ENCODE results near the gene STK10. TPM values are rescaled to one million over a fixed set of nuclear protein-coding genes. Genes with fewer than 3 reads are reported as not detected.
A peak's percentile ranks its signal among the peaks of the same experiment; 100 is the strongest.

STK10 gene
- total RNA-seq, 1 donor: 27.1 TPM

DNA sequence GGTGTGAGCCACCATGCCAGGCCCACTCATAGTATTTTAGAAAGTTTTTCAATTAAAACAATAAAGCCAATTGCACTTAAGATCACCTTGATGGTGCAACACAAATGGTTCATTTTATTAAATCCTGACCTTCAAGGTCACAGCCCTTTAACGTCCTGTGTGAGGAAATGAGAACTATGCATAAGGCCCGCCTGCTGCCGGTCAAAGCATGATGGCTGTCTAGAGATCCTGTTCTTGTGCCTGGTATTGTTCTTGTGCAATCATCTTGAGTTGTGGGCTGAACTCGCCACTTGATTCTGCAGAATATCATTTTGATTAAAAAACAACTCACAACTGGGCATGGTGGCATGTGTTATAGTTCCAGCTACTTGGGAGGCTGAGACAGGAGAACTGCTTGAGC lies 137.9 kb downstream of the STK10 start:
- Histone ChIP-seq H3K36me3 (ENCODE audit: insufficient read depth, low read length) (peaks cover 19% of the 10 kb centered on the region), H4K20me1 (ENCODE audit: insufficient read depth, low read length) (no peaks in the 10 kb centered on the region), H3K4me3 (ENCODE audit: insufficient read depth, low read length) (no peak overlapping the region), H3K4me2 (ENCODE audit: insufficient read depth, low read length) (no peak overlapping the region), H3K9me3 (ENCODE audit: low read depth, low read length) (no peaks in the 10 kb centered on the region), H3K4me1 (ENCODE audit: insufficient read depth, low read length) (peaks cover 21% of the 10 kb centered on the region), H3K27ac (ENCODE audit: low read depth, low read length) (no peak overlapping the region), H2AFZ (ENCODE audit: low read length) (no peak overlapping the region), H3K79me2 (ENCODE audit: insufficient read depth, low read length) (no peaks in the 10 kb centered on the region), H3K27me3 (ENCODE audit: insufficient read depth, low read length) (no peaks in the 10 kb centered on the region)
- no peak for DNase-seq (ENCODE audit: insufficient read length, low spot score, missing footprints)
- TF ChIP-seq CTCF (IDR thresholded peaks at IDR 0.05; ENCODE audit: extremely low read depth, low read depth, low read length): no peak

- H3K4me3 ChIP-seq (ENCODE audit: insufficient read depth, low read length): no peak overlapping the region
- H3K9me3 ChIP-seq (ENCODE audit: low read depth, low read length): no peaks in the 10 kb centered on the region
- DNase-seq (ENCODE audit: insufficient read length, low spot score, missing footprints): no peak
- H3K27ac ChIP-seq (ENCODE audit: low read depth, low read length): no peak overlapping the region
- H3K27me3 ChIP-seq (ENCODE audit: insufficient read depth, low read length): no peaks in the 10 kb centered on the region
- peaks cover 25% of the 10 kb centered on the region for H3K36me3 ChIP-seq (ENCODE audit: insufficient read depth, low read length)
- H4K20me1 ChIP-seq (ENCODE audit: insufficient read depth, low read length): no peaks in the 10 kb centered on the region
- H2AFZ ChIP-seq (ENCODE audit: low read length): no peak overlapping the region
- TF ChIP-seq CTCF (IDR thresholded peaks at IDR 0.05; ENCODE audit: extremely low read depth, low read depth, low read length): no peak
- H3K4me1 ChIP-seq (ENCODE audit: insufficient read depth, low read length): peaks cover 21% of the 10 kb centered on the region
- H3K4me2 ChIP-seq (ENCODE audit: insufficient read depth, low read length): no peak overlapping the region
- no peaks in the 10 kb centered on the region for H3K79me2 ChIP-seq (ENCODE audit: insufficient read depth, low read length)
Observed at GRCh38 chr5:172049226-172049796, 138.7 kb downstream of the STK10 start.

DNA sequence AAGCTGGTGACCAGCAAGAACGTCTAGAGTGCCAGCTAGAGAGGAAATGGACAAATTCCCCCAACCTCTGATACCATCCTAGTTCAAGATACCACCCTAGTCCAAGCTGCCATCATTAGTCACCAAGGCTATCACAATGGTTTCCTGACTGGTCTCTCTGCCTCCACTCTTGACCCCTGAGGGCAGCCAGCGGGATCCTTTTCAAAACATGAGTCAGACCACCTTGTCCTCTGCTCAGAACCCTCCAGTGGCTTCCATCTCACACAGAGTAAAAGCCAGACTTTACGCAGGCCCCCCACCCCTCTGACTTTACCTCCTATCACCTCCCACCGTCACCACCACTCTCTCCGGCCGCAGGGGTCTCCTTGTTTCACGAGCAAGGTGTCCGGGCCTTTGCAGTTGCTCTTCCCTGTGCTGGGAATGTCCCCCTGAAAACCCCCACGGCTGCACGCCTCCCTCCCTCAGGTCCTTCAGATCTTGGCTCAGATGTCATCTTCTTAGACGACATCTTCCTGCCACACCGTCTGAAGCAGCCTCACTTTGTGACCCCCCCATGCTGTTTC lies 139.4 kb downstream of the STK10 start:
- Histone ChIP-seq H3K27ac (ENCODE audit: low read depth, low read length) (no peak overlapping the region), H4K20me1 (ENCODE audit: insufficient read depth, low read length) (no peaks in the 10 kb centered on the region), H3K36me3 (ENCODE audit: insufficient read depth, low read length) (peaks cover 30% of the 10 kb centered on the region), H3K27me3 (ENCODE audit: insufficient read depth, low read length) (no peaks in the 10 kb centered on the region), H3K79me2 (ENCODE audit: insufficient read depth, low read length) (no peaks in the 10 kb centered on the region), H3K4me2 (ENCODE audit: insufficient read depth, low read length) (no peak overlapping the region), H3K9me3 (ENCODE audit: low read depth, low read length) (no peaks in the 10 kb centered on the region), H2AFZ (ENCODE audit: low read length) (no peak overlapping the region), H3K4me3 (ENCODE audit: insufficient read depth, low read length) (no peak overlapping the region), H3K4me1 (ENCODE audit: insufficient read depth, low read length) (peaks cover 21% of the 10 kb centered on the region)
- peak; percentile 75 for DNase-seq (ENCODE audit: insufficient read length, low spot score, missing footprints)
- TF ChIP-seq CTCF (IDR thresholded peaks at IDR 0.05; ENCODE audit: extremely low read depth, low read depth, low read length): no peak

DNA sequence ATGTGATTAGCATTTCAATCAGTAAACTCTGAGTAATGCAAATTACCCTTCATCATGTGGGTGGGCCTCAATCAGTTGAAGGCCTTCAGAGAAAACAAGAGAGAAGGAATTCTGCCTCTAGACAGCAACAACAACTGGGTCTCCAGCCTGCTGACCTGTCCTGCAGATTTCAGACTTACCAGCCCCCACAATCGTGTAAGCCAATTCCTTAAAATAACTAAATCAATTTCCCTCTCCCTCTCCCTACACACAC lies 139.9 kb downstream of the STK10 start:
- H3K9me3 ChIP-seq (ENCODE audit: low read depth, low read length): no peaks in the 10 kb centered on the region
- H3K4me2 ChIP-seq (ENCODE audit: insufficient read depth, low read length): no peak overlapping the region
- H2AFZ ChIP-seq (ENCODE audit: low read length): no peak overlapping the region
- H3K27me3 ChIP-seq (ENCODE audit: insufficient read depth, low read length): no peaks in the 10 kb centered on the region
- no peaks in the 10 kb centered on the region for H4K20me1 ChIP-seq (ENCODE audit: insufficient read depth, low read length)
- no peak for TF ChIP-seq CTCF (IDR thresholded peaks at IDR 0.05; ENCODE audit: extremely low read depth, low read depth, low read length)
- DNase-seq (ENCODE audit: insufficient read length, low spot score, missing footprints): no peak
- H3K79me2 ChIP-seq (ENCODE audit: insufficient read depth, low read length): no peaks in the 10 kb centered on the region
- H3K27ac ChIP-seq (ENCODE audit: low read depth, low read length): no peak overlapping the region
- H3K36me3 ChIP-seq (ENCODE audit: insufficient read depth, low read length): peaks cover 35% of the 10 kb centered on the region
- no peak overlapping the region for H3K4me3 ChIP-seq (ENCODE audit: insufficient read depth, low read length)
- H3K4me1 ChIP-seq (ENCODE audit: insufficient read depth, low read length): peaks cover 21% of the 10 kb centered on the region
